GM04503 (cell line): ENCODE results near the gene GSX1.
"Not testable (repeated sequence)": the region's sequence is repeated elsewhere in the genome, so short reads cannot be mapped to it uniquely, and the experiment has no call there.

Experiments used
- DNase-seq: peaks from one replicate; pipeline ENCODE4 v3.0.0-alpha.2; 2012; ENCODE audit warnings: low read depth

The GSX1 gene

DNA sequence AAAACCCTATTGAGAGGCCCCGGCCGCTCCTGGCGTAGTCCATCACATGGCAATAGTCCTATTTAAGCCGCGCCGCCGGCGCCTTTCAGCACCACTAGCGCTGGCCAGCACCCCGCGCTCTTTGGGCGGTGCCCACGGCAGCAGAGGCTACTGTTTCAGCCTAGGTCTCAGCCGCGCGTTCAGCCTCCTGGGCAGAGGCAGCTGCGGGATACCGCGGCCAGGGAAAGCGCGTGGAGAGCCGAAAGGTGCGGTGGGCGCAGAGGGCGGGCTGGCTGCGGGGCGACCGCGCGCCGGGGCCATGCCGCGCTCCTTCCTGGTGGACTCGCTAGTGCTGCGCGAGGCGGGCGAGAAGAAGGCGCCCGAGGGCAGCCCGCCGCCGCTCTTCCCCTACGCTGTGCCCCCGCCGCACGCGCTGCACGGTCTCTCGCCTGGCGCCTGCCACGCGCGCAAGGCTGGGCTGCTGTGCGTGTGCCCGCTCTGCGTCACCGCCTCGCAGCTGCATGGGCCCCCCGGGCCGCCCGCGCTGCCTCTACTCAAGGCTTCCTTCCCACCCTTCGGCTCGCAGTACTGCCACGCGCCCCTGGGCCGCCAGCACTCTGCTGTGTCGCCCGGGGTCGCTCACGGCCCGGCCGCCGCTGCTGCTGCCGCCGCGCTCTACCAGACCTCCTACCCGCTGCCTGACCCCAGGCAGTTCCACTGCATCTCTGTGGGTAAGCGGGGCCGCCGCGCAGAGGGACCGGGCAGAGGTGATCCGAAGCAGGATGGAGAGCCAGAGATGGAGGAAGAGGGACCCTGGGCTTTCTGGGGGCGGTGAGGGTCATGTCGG lies at the start of gene GSX1:
GSX1 (plus strand) TSS at position 91 of the 826 bp plus-strand sequence; CDS start at position 299, 208 bp downstream.
- no peak for DNase-seq

DNA sequence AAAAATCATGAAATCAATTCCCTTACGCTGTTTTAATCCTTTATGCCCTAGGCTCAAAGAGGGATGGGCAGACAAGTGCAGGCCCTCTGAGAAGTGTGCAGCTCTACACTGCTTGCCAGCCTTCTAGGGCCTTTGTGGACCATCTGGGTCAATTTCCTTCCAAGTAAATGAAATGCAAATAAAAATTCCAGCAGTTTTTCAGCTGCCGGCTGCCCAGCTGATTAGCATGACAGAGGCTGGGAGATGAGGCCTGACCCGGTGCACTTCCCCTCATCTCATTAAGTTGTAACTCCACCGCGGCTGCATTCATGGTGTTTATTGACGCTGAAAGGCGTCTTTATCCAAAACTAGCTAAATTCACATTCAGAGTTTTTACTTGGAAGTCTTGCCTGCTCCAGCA lies 47.5 kb upstream of the GSX1 start:
- DNase-seq, result no peak

DNA sequence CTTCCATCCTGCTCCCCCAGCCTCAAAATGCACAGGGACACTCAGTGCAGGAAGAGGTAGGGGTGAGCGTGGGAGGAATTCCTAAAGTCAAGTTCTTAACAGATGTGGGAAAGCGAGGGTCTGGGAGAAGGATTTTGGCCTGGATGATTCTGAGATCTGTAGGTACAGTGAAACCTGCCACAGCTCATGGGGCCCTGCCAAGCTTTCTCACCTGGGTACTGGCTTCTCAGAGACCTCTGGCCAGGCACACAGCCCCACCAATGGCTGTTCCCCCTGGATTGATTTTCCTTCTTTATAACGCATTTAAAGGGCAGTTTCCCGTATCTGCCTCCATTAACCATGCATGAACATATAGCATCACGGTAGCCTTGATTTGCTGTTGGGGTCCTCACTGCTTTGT lies 47.0 kb upstream of the GSX1 start:
- no peak for DNase-seq

DNA sequence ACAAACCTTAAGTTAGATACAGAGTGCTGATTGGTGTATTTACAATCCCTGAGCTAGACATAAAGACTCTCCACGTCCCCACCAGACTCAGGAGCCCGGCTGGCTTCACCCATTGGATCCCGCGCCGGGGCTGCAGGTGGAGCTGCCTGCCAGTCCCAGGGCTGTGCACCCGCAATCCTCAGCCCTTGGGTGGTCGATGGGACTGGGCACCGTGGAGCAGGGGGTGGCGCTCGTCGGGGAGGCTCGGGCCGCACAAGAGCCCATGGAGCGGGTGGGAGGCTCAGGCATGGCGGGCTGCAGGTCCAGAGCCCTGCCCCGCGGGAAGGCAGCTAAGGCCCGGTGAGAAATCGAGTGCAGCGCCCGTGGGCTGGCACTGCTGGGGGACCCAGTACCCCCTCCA lies 44.1 kb upstream of the GSX1 start:
- not testable (repeated sequence) for DNase-seq

DNA sequence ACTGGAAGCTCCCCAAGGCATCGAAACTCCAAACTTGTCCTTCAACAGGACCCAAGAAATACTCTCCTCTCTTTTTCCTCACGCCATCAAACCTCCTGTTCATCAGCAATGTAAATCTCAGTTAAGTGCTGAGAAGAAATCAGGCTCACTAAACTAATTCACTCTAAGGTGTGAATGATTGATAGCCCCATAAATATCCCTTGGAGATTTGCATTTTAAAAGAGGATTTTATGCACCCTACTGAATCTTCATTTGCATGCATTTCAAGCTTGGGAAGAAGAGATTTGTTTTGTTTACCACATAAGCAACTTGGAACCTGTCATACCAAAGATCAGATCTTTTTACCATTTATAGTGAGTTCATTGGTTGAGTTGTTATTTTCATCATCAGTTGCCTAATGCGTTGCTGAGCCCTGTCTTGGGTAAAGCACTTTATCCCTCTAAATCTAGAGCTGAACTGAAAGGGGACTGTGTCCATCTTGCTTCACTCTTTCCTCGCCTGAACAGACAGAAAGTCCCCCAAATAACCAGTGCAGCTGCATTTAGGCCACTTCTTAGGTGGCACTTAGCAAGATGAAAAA lies 40.2 kb upstream of the GSX1 start:
- no peak for DNase-seq

DNA sequence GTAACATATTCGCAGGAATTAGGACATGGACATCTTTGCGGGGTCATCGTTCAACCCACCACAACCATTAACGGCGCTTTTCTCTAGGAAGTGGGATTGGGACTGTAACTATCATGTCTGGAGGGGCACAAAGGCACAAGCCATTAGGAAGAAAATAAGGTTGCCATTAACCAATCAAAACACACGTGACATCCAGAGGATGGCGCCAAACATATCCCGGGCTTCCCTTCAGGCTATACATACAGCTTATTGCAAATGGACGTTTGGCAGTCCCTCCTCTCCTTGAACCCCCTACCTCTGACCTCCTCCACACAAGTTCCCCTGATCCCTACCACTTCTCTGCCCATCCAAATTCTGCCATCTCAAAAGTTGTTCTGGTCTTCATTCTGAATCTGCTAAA lies 26.6 kb upstream of the GSX1 start:
- DNase-seq, result no peak

DNA sequence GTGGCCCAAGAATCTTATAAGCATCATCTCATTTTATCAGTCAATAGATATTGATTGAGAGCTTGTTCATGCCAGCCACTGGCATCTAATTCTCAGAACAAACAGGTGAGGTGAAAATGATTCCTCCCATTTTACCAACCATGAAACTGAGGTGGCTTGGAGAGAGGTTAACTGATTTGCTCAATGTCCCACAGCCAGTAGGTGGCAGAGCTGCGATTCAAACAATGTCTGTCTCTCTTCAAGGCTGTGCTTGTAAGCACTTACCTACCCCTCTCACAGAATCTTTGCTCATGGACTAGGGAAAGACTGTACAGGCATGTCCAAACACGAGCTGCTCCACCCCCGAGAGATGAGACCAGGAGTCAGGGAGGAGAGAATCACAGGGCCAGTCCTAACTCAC lies 21.5 kb upstream of the GSX1 start:
- no peak for DNase-seq

DNA sequence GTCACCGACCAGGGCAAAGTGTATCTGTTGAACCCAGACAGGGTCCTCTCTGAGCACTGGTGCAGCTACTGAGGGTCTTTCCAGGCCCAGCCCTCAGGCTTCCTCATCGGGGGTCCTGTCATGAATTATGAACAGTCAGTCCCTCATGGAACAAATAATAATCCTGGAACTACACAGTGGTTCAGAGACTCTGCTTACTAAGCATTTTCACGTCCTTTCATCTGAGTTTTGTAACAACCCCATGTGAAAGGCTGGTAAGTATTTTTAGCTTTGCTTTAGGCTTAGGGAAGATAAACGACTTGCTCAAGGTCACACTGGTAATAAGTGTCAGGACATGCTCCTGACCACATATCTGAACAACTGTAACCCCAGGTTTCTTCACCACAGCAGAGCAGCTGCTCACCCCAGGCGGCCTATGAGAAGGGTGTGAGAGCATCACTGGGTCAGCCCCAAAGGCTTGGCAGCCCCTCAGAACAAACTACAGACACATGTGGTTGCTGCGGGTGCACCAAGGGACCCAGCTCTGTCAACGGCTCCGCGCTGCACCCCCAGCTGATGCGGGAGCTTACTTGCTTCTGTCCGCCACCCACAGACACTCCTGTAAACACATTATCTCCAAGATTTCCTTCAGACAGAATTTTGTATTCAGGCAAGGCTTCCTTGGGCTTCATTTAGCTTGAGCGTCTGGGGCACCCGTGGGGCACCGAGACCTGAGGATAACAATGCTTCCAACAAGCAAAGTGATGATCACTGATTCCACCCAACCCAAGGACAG lies 19.4 kb upstream of the GSX1 start:
- no peak for DNase-seq

DNA sequence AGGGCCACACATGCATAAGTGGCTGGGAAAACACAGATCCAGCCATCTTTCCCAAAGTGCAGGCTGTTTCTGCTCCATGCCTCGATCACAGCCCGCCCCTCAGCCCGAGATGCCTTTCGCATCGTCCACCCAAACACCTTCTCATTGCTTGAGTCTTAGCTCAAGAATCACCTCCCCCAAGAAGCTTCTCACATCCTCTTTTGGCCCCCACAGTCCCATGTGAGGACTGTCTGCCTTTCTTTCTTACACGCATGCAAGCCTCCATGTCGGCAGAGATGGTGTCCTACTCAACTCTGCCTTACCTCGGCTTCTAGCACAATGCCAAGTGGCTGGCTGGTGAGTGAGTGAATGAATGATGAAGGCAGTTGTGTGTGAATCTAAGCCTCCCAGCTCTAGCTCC lies 18.1 kb upstream of the GSX1 start:
- DNase-seq, result no peak

DNA sequence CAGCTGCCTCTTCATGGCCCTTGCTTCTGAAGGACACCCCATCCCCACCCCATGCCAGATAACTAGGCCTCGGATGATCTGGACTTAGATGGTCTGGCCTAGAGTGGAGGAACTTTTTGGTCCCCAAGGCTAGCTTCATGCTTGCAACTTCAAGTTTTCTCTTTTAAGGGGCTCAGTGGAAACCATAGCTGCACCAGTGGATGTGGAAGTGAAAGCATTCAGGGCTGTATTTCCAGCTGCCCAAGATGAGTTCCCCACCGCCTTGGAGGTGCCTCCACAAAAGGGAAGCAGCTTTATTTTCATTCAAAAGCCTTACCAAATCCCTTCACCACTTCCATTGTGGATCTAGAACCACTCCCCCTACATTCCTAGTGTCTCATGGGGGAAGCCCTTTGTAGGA lies 17.6 kb upstream of the GSX1 start:
- DNase-seq, result no peak

DNA sequence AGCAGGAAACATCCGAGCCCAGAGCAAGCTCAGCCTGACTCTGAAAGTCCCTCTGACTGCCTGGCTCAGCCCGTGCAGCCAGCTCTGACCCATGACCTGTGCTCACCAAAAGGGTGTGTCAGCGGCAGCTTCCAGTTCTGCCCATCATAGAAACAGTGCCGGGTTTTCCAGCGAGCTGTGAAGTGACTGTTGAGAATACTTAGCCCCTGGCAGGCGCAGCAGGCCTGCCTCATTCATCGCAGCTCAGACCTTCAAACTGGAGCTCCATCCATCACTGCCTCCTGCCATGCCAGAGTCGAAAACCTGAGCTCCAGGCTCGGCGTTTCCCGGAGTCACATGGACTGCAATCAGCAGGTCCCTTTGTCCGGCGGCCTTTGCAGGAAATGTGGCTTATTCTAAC lies 16.3 kb upstream of the GSX1 start:
- DNase-seq, result no peak

DNA sequence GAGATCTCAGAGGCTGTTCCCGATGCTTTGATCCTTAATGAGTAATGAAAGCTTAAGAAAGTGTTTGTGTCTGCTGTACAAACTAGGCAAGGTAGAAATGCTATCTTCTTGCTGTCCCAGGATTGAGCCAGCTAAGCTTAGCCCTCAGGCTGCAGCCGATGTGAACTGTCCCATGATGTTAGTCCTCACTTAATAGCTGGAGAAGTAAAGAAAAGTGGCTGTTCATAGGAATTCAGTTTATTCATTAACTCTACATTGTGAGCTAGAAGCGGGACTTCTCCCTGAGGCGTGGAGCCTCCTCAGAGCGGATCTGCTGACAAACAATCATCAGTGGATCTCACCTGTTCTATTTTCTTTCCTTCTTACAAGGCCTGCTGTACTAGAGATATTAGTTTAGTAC lies 10.1 kb upstream of the GSX1 start:
- no peak for DNase-seq

DNA sequence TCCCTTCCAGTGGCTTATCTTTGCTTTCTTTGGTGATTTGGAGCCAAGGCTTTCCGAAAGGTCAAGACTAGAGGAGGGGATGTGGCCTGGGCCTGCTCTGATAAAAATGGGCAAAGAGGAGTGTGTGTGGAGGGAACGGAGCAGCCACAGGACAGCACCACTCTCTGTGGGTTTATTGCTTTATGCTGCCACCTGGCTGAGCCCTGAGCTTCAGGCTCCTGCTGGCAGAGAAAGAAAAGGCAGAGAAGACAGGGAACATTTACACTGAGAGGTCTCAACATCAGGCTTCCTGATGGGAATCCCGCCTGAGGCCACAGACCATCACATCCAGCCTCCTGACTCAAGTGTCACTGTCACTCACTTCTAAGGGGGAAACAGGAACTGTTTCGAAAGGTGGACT lies 9.2 kb upstream of the GSX1 start:
- no peak for DNase-seq

DNA sequence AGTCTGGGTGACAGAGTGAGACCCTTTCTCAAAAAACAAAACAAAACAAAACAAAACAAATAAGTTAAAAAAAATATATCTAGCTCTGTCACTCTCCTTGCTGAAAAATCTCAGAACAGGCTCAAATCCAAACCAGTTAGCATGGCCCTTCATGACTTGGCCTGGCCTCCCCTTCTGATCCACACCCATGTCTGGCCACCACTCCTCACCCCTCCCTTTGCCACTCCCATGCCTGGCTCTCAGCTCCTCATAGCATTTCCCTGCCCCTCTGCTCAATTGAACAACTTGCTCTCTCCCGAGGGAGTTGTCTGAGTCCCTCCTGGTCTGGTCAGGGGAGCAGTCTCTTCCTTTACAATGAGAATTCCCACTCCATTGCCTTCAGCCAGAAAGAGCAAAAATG lies 4.0 kb upstream of the GSX1 start:
- DNase-seq, result no peak

DNA sequence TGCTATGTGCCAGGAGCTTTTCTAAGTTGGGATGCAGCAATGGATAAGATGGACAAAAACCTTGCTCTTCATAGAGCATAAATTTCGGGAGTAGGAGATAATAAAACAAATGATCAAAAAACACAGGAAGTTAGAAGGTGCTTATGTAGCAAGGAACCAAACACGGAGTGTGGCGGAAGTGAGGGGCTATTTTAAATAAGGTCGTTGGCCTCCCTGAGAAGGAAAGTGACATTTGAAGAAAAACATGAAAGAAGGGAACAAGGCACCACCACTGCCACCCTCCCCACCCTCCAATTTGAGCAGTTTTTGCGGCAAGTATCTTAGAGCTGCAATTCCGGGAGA lies 3.2 kb upstream of the GSX1 start:
- no peak for DNase-seq

DNA sequence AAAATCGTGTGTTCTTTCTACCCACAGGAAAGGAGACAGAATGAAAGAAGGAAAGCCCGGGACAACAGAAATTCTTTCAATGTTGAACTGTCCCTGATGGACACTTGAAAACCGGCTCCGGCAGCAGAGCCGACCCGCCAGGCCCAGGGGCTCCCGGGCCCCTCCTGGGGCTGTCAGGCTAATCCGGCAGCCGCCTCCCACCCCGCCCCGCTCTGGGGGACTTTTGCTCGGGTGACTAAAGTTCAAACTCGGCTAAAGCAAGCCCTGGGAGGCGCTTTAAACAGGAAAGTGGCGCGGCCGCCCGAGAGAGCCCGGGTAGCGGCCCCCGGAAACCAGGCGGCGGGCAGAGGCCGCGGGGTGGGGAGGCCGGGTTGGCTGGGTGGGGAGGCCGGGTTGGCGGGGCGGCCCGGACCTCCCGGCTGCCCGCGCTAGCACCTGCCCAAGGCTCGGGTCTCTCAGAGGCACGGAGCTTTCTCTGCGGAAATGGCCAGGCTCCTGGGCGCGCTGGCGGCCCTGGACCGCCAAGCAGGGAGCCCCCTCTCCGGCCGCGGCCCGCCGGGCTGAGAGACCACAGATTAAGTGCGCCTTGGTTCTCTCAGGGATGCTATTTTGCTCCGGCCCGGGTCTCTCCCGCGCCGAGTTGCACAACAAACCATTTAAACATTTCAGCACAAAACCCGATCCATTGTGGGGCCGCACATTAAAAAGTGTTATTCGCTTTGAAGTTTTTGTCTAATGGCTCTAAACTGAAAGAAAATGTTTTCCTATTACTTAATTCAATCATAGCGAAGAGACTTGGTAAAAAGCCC lies 2.6 kb upstream of the GSX1 start:
- DNase-seq, result no peak

DNA sequence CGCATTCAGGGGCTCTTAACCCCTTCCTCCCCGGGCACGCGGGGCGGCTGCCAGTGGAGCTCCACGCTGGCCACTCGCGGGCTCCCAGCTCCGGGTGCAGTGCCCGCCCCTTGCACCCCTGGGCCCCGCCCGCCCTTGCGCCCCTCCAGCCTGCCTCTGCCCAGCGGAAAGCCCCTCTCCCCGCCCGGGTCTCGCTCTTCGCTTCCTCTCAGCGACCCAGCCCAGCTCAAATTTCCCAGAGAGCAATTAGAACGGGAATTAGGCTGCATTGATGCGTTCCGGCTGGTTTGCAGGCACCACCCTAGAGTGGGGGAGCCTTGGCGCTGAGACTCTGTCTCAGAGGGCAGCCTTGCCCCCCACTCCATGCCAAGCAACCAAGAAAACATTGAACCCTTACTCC lies 1.8 kb upstream of the GSX1 start:
- DNase-seq, result no peak

DNA sequence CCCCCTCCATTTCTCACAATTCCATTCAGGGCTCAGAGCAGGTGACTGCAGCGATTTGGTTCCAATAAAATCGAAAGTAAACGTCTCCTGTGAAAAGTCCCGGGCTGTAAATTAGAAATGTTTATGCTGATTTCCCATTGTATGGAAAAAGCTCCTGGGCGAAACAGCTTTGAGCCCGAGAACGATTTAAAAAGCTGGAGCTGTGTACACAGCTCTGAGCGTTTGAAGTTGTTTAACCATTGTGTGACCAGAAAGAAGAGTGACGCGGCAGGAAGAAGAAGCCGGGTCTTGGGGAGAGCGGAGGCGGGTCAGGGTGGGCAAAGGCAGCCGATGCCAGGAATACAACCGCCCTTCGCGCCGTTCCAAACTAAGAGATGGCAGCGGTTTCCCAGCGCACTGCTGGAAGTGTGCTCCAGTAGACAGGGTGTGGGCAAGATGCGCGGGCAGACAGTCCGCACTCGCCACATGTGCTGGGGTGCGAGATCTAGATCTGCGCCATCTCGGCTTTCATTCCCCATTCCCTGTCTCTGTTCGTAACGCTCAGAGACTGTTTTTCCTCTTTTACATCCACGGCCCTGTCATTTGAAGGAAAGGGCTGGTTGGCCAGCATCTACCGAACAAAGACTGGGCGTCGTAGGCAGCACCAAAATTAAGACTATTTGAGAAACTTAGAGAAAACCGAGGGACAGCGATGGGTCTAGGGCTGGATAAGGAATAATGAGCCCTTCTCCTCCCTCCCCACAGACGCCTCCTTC lies 960 bp upstream of the GSX1 start:
- no peak for DNase-seq

DNA sequence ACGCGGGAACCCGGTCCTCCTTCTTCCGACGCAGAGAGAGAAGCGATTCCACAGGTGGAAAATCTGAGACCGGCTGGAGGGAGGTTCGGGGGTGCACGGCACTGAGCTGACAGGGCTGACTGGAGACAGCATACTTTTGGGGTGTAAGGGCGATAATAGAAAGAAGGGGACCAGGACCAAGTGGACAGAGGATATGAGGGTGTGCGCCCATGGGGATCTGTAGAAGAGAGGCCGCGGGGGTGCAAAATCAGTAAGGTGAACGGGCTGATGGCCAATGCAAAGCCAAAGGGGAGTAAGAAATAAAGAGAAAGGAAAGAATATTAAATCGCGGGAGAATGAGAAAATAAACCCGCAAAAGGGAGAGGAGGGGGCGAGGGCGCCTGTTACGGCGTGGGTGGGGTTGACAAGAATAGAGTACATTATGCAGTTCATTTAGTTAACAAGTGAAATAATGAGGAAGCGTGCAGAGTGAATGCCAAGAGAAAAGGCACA lies 336 bp upstream of the GSX1 start:
- no peak for DNase-seq

DNA sequence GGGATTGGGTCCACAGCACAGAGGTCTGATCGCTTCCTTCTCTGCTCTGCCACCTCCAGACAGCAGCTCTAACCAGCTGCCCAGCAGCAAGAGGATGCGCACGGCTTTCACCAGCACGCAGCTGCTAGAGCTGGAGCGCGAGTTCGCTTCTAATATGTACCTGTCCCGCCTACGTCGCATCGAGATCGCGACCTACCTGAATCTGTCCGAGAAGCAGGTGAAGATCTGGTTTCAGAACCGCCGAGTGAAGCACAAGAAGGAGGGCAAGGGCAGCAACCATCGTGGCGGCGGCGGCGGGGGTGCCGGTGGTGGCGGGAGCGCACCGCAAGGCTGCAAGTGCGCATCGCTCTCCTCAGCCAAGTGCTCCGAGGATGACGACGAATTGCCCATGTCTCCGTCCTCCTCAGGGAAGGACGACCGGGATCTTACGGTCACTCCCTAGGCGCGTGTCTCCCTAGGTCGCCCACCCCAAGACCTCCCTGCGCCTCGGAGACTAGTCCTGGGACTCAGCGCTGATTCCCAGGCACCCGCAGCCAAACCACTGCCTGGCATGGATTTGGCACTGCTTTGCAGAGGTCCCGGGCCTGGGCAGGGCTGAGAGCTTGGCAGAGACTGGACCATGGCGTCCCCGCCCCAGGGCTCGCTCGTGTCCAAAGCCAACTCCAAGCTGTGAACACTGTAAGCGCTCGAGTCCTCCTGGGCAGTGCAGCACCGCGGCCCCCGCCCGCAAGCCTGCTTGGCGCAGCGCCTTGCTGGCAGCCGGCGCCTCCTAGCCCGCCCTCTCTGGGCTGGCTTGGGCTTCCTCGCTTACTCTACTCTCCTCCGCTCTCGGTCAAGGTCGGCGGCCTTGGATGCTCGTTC lies 1.5 kb downstream of the GSX1 start:
- DNase-seq, result no peak

DNA sequence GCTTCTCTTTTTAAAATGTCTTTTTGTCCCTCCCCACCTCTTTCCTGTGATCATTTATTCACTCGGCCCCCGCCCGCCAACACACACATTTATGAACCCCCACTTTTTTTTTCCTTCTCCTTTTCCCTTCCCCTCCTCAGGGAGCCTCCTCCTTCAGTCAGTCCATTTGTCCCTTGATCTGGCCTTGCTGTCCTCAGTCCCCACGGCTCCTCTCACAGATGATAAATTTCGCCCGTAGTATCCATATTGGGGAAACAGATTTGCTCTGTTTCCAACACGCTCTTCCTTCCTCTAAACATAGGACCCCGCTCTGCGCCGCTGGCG lies 2.0 kb downstream of the GSX1 start:
- no peak for DNase-seq
